Left renal pelvis (tissue), 4 donors: ENCODE data around the gene KIRREL3. TPM values are rescaled to one million over a fixed set of nuclear protein-coding genes. Genes with fewer than 3 reads are reported as not detected.

Experiments used
- DNase-seq, 4 donors: peaks; one replicate each; pipeline ENCODE4 v3.0.0-alpha.2; 2013; ENCODE audit warnings: low read depth in 4 of 4, low spot score in 3 of 4
- polyA plus RNA-seq, 4 donors: library from polyadenylated mRNA; unstranded; fragments of 120-200 nt; gene quantifications; one replicate each; pipeline ENCODE4 v1.2.1, GENCODE V29; 2013; ENCODE audit not compliant: insufficient read length in 4 of 4

Gene KIRREL3
- polyA plus RNA-seq, 4 donors, result 1.9 to 11.5 (median 2.3) TPM

GRCh38 chr11:126548581-126549550 lies 451.7 kb downstream of the KIRREL3 start:
- no peak for DNase-seq

- no peak for DNase-seq
Observed at GRCh38 chr11:126547691-126548090, 452.9 kb downstream of the KIRREL3 start.

GRCh38 chr11:126547161-126547560 lies 453.4 kb downstream of the KIRREL3 start:
- no peak for DNase-seq

GRCh38 chr11:126546694-126547093 lies 453.9 kb downstream of the KIRREL3 start:
- DNase-seq, result no peak

- no peak for DNase-seq
Observed at GRCh38 chr11:126546191-126546590, 454.4 kb downstream of the KIRREL3 start.

- no peak for DNase-seq
Observed at GRCh38 chr11:126545057-126545555, 455.5 kb downstream of the KIRREL3 start.

GRCh38 chr11:126544108-126545056 lies 456.2 kb downstream of the KIRREL3 start:
- DNase-seq, result peak; percentile 12 to 39 (median 26)

- DNase-seq, result no peak
Observed at GRCh38 chr11:126543691-126544090, 456.9 kb downstream of the KIRREL3 start.

GRCh38 chr11:126542334-126543015 lies 458.1 kb downstream of the KIRREL3 start:
- no peak for DNase-seq

- no peak for DNase-seq
Observed at GRCh38 chr11:126538071-126538470, 462.5 kb downstream of the KIRREL3 start.

GRCh38 chr11:126537492-126537891 lies 463.1 kb downstream of the KIRREL3 start:
- DNase-seq, result no peak

- no peak for DNase-seq
Observed at GRCh38 chr11:126534141-126534805, 466.3 kb downstream of the KIRREL3 start.

GRCh38 chr11:126533560-126533959 lies 467.0 kb downstream of the KIRREL3 start:
- DNase-seq, result no peak

- DNase-seq, result no peak
Observed at GRCh38 chr11:126530416-126530815, 470.2 kb downstream of the KIRREL3 start.

- no peak for DNase-seq
Observed at GRCh38 chr11:126529037-126529436, 471.5 kb downstream of the KIRREL3 start.

GRCh38 chr11:126528075-126528474 lies 472.5 kb downstream of the KIRREL3 start:
- no peak for DNase-seq

GRCh38 chr11:126527651-126528050 lies 472.9 kb downstream of the KIRREL3 start:
- no peak for DNase-seq

- no peak for DNase-seq
Observed at GRCh38 chr11:126526471-126526870, 474.1 kb downstream of the KIRREL3 start.

- DNase-seq, result no peak
Observed at GRCh38 chr11:126525702-126526101, 474.9 kb downstream of the KIRREL3 start.

GRCh38 chr11:126525216-126525615 lies 475.4 kb downstream of the KIRREL3 start:
- no peak for DNase-seq
